ENCODE results near the gene CAMTA1.

Gene CAMTA1

DNA sequence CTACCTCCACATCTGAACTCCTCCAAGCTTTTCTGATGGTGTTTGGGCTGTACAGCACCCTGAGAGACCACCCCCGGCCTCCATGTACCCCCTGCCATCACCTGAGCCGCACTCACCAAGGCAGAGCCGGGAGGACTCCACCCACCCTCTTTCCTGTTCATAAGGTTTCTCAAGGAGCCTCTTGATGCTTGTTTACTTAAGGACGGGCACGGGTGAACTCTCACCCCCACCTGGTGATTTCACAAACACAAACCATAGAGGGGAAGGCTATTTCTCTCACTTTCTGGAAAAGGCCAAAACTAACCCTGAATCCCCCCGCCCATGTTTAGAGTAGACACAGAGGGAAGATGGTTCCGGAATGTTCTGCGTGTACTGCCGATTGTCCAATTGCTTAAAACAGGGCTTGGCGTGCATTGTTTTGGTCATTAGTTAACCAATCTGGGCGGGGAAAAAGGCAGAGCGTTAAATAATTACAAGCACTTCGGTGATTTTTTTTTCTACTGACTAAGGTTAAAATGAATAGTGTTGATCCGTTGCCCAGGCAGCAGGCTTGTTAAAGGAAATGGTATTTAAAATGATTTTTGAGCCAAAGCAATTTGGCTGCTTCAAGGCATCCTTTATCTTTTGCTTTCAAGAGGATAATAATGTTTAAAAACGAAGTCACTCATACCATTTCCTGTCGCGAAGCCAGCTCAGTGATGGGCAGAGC, 706.0 kb downstream of the CAMTA1 start:
- DNase-seq = no peak

DNA sequence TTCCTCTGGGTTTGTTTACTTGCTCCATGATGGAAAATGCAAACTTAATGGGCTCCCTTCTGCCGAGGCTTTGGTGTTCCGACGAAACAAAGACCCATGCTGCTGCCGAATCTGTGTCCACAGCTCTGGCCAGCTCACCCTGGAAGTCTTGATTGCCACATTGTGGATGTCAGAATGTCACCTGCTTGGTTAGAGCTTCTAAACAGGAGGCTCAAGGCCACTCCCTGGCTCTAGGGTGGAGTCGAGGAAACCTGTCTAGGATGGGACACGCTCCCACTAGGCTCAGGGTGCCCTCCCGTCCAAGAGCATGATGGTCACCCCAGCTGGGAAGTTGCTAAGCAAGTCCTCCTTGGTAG, 706.5 kb downstream of the CAMTA1 start:
- DNase-seq = no peak

DNA sequence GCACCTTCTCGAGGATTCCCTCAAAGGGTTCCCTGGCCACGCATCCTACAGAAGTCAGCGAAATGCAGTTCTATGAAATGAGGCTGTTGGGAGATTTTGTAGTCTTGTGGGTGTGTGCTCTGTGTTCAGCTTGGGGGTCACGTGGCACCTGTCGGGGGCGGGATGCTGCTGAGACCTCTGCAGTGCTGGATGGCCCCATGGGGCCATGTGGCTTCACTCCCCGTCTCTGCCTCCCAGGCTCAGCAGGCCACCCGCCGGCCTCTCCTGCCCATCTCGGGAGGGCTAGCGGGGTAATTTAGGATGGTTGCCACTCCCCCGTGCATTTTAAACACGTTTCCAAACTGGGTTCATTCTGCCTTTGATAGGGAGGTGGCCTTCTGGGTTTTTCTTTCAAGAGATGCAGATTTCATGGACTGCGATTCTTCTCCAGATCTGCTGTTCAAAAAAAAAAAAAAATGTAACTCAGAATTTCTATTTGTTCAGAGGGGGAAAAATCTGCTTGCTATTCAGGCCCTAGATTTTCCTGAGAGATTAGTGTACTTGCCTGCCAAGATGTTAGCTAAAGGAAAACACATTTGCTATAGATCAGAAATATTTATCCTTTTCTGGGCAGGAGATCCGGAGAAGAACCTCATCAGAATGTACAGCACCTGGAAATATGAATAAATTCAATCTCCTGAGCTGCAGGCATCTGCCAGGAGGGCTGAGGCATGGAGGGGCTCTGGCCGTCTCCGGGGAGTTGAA, 708.6 kb downstream of the CAMTA1 start:
- DNase-seq = no peak

DNA sequence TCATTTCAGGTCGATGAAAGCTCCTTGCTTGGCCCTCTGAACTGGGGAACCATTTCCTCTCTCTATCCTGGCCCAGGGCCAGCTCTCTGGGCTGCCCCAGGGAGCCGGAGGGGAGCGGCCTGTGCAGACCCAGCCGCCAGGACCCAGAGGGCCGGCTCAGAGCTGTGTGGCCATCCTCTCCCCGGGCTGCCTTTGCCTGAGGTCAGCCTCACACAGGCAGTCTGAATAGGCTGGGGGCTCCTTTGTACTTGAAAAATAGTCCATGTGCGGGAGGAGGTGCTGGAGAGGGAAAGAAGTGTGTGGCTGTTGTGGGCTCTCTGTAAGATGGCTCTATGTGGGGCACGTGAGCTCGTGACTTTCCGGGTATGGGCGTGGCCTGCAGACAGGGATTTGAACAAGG, 710.7 kb downstream of the CAMTA1 start:
- DNase-seq = no peak

DNA sequence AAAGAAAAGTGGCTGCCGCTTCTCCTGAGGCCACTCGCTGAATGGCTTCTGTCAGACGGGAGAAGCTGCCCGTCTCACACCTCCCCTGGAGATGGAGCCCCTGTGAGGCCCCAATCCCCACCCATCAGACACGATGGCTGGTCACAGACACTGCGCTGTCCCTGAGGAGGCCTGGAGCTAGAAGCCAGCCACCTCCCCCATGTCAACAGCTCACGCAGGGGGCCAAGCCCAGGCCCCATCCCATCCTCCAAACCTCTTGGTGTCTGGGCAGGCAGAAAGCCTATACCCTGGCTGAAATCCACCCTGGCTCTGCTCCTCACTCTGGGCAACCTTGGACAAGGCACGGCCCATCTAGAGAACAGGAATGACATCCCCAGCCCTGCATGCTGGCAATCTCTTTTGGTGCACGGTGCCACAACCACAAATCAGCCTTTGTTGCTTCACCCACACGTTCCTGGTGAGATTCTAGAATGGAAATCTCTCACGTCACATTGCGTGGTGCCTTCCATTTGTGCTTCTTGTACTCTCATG, 711.9 kb downstream of the CAMTA1 start:
- DNase-seq = no peak

GRCh38 chr1:7500381-7501083, 715.3 kb downstream of the CAMTA1 start:
- no peak for DNase-seq

GRCh38 chr1:7501084-7501491, 715.8 kb downstream of the CAMTA1 start:
- DNase-seq = no peak

DNA sequence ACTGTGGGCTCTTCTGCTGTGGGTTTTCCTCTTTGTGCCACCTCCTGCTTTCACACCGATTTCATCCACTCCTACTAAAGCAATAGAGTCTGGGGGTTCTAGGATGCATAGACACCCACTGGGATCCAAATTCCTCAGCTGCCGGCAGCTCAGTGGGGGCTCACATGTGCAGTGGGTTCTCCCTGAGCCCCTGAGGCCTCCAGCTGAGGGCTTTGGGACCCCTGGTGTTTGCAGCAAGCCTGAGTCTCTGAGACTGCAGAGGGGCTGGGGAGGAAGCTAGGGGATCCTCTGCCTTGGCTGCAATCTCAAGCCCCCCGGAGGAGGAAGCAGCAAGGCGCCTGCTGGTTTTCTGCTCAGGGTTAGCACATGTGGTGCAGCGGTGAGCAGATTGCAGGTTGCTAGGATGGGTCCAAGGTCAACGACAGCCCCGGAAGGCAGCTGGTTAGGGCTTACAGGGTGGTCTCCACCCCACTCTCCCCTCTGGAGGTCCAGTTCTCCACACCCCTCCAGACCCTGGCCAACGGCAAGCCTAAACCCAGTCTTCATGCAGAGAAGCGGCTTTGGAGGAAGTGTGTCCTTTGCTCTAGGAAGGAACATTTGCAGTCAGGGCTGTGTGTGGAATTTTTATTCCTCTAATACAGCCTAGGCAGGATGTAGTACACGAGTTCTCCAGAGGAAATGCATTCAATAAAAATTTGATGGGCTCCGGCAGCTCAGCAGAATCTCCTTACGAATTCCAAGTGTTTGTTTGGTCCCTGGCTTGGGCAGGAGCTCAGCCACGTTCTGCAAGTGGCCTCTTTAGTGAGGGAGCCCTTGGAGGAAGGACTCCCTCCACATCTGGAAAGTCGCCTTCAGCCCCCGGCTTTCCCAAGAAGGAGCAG, 716.7 kb downstream of the CAMTA1 start:
- DNase-seq = no peak

DNA sequence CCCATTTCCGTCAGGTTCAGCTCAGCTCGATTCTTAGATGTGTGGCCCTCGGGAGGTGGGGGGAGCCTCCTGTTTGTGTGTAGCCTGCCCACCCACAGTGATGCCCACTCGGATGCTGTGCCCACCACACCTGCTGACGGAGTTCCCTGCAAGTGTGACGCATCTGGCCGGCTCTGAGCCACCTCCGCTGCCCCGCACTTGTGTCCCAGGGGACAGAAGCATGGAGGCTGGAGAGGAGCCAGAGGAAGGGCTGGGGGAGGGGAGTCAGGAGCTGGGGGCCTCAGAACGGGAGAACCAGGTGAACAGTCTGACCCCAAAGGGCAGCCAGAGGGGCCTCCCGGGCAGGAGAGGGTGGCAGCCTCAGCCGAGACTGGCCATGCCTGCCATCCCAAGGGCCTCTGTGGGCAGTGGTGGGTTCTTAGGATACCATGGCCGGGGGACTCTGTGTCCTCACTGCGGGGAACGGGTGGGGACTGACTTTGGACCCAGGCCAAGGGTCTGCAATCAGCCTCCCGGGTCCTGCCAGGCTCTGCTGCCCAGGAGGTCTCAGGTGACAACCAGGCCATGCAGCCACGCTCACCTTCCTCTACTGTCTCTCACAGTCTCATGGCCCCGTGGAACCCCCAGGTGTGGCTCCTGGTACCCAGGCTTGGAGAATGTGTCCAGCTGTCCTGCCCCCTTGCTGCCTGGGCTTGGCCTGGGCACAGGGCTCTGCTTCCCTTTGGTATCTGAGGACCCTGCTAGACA, 718.6 kb downstream of the CAMTA1 start:
- no peak for DNase-seq

DNA sequence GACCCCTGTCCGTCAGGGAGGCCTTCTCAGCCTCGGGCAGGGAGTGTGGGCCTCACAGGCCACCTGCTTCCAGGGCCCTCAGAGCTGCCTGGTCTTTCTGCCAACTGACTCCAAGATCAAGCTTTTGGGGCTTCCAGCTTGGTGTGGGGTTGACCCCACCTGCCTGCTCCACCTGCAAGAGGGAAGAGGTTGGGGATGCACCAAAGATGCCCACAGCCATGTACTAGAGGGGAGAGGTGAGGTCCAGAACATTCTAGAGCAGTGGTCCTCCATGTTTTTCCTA, 719.1 kb downstream of the CAMTA1 start:
- DNase-seq = no peak

DNA sequence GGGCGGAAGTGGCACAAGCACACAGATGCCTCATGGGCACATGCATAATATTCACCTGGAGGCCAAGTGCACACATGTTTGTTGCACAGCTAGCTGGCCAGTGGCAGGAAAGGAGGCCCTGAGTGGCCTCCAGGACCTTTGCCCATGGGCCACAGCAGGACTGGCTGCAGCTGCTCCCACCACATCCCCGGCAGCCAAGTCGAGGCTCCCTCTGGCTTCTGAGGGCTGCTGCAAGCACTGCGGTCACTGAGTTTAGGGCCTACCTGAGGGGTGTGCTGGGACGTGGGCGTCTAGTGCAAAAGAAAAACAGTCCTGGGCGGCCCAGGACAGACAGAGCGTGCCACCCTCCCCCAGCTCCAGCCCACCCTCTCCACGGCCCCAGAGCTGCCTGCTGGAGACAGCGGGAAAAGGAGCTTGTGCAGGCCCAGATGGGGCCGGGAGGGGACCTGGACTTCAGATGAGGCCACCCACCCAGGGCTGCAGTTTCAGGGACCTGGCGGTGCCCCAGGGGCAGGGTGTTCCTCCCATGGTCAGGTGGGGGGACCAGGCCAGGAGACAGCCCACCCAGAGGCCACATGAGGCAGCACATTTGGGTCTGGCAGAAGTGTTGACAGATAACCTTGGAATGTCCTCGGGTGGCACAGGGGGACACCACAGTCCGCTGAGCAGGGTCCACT, 720.0 kb downstream of the CAMTA1 start:
- no peak for DNase-seq

GRCh38 chr1:7505771-7506453, 720.7 kb downstream of the CAMTA1 start:
- no peak for DNase-seq

GRCh38 chr1:7506454-7507284, 721.4 kb downstream of the CAMTA1 start:
- DNase-seq = no peak

DNA sequence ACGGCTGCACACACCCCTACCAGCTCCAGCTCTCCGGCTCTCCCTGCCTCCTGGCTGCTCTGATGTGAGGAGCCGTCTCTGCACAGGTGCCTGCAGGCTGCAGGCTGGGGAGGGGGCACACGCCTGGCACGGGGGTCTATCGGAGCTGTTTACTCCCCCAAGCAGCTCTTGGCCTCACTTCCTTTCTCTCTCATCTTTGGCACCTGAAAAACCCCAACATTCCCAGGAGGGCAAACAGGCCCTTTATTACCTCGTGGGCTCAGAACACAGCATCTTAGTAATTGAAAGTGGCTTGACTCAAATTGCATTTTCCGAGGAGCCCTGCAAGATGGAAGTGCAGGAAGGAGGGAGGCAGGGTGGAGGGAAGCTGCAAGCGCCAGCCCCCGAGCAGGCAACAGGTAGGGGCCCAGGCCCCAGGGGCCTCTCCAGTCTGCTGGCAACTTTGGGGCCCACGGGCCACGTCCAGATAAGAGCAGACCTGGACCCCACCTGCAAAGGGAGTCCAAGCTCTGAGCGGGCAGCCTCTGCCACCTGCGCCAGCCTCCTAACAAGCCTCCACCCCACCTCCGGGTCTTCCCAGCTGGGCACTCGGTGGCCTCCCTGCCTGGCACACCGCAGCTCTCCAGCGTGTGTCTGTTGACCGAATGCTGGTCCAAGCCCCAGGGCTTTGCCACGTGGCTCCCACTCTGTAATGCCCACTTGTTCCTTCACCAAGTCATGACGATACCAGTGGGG, 722.2 kb downstream of the CAMTA1 start:
- no peak for DNase-seq

- DNase-seq = no peak
Observed at GRCh38 chr1:7508052-7508933, 723.0 kb downstream of the CAMTA1 start.

- no peak for DNase-seq
Observed at GRCh38 chr1:7508934-7509519, 723.8 kb downstream of the CAMTA1 start.

DNA sequence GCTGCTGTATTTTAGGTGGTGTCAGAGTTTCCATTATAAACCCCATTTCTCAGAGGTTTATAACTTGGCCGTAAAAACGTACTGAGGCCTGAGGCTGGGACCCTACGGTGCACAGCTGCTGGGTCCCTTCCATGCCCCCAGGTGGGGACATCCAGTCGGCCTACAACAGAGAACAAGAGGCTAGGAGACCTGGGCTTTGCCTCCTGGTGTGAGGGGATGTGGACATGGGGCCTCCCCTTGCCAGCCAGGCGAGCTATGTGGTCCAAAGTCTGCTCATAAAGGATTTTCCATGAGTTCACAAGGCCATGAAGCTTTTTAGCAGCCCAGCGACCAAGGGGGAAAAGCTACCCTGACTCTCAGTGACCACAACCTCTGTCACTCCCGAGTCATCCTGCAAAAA, 724.3 kb downstream of the CAMTA1 start:
- DNase-seq = no peak

GRCh38 chr1:7510389-7510931, 725.2 kb downstream of the CAMTA1 start:
- DNase-seq = no peak
